GM19468 (cell line): ENCODE results near the gene RFTN2.
"Not testable (repeated sequence)": the region's sequence is repeated elsewhere in the genome, so short reads cannot be mapped to it uniquely, and the experiment has no call there.

Experiments used
- ATAC-seq: cut with Tn5 transposase; IDR thresholded peaks from one replicate; pipeline ENCODE4 v1.9.1; 2021; ENCODE audit warnings: mild to moderate bottlenecking, moderate library complexity, moderate number of reproducible peaks; ENCODE audit not compliant: unreplicated experiment; ENCODE audit errors: extremely low read depth

The RFTN2 gene

GRCh38 chr2:197677056-197677455, 1.7 kb upstream of the RFTN2 start:
- ATAC-seq: no peak

DNA sequence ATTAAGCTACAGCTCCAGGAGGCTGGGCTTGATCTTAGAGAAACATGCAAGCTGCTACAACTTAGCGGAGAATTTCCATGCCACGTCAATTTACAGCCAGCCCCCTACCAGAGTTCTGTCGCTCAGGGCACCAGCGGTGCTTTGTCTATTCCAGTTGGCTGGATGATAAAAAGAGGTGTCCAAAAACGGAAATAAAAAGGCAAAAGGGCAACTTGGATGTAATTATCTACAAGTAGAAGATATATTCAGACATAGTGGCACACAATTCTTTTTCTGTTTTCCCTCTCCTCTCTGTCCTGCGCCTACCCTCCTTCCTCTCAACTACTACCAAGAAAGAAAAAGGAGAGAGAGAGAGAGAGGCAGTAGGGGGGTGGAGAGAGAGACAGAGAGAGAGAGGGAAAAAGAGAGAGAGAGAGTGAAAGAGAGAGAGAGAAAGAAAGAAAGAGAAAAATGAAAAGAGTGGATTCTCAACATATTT, 363 bp upstream of the RFTN2 start:
- ATAC-seq: no peak

GRCh38 chr2:197674591-197674990, 796 bp downstream of the RFTN2 start:
- ATAC-seq: no peak

GRCh38 chr2:197674060-197674459, 1.3 kb downstream of the RFTN2 start:
- ATAC-seq: no peak

DNA sequence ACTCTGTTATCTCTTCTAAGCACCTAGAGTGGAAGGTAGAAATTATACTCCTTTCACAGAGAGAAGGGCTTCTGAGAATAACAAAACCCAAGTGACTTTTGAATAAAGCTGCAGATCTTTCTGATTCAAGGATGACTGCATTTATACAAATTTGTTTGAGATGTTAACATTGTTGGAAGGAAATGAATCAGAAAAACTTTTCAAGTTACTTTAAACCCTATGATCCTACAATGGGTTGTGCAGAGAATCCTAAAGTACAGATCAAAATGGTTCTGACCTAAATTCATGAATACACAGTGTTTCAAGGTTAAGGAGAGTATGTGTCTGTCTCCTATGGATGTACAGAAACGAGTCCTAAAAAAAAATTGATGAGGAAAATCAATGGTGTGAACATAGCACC, 1.8 kb downstream of the RFTN2 start:
- no peak for ATAC-seq

- ATAC-seq: no peak
These were observed 2.3 kb downstream of the RFTN2 start for GRCh38 chr2:197673106-197673505.

GRCh38 chr2:197672371-197672893, 3.0 kb downstream of the RFTN2 start:
- no peak for ATAC-seq

GRCh38 chr2:197669077-197669476, 6.3 kb downstream of the RFTN2 start:
- no peak for ATAC-seq

DNA sequence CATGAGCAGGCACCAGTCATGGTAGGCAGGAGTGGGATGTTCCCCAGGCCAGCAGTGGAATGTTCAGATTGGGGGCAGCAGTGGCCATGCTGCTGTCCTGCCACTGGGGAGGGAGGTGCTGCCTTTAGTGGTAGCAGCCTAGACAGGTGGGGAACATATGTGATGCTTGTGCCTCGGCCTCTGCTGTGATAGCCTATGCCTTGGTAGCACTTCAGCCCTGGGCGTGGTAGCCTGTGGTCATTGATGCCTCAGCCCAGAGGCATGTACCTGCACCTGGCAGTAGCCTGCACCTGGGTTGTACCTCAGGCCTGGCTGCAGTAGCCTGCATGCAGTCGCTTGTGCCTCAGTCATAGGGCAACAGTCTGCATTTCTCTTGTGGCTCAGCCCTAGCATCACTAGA, 7.1 kb downstream of the RFTN2 start:
- no peak for ATAC-seq

DNA sequence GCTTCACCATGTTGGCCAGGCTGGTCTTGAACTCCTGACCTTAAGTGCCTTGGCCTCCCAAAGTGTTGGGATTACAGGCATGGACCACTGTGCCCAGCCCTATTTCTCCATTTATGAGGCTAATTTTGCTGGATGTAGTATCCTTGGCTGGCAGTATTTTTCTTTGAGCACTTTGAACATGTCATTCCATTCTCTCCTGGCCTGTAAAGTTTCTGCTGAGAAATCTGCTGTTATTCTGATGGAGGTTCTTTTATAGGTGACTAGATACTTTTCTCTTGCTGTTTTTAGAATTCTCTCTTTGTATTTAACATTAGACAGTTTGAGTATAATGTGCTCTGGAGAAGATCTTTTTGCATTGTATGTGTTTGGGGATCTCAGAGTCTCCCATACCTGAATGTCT, 9.1 kb downstream of the RFTN2 start:
- ATAC-seq: no peak

GRCh38 chr2:197661626-197662025, 13.8 kb downstream of the RFTN2 start:
- ATAC-seq: no peak

DNA sequence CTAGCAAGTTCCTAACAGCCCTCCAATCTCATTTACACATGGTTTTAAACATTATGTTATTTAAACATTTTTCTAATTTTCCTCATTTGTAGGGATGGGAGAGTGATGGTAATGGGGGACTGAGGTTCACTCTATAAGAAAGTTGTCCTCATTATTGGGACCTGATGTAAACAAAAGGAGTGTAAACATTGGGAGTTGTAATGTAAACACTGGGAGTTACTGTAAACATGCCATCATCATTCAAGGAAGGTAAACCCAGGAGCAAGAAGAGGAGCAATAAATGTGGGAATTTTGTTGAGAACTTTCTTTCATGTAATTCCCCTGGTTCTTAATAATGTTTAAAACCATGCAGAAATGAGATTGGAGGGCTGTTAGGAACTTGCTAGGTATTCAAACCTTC, 17.8 kb downstream of the RFTN2 start:
- no peak for ATAC-seq

DNA sequence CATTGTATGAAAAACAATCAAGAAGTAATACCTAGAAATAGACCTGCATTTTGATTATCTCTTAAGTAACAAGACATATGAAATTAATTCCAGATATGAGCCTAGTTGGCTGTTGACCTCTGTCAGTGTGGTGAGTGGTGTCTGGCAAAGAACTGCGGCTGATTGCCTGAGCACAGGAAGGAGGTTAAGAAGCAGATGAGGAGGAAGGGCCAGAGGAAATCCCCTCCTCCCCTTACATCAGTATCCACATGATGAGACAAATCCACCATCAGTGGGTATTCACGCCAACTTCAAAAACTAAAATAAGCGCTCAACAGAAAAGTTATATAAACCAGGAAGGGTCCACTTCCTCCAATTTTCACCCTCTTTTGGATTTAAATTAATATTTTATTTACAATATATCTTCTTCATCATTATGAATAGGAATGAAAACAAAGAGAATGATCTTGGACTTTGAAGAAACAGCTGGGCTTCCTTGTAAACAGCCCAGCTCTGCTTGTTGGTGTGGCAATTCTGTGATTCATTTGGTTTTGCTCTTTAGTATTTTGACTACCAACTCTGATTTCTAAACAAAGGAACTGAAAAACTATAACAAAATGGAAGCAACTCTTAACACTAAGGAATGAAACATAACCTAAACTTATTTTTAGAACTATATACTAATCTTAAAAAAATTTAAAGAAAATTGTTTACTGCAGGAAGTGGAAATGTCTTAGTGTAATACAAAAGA, 27.3 kb downstream of the RFTN2 start:
- ATAC-seq: no peak

GRCh38 chr2:197641666-197642065, 33.7 kb downstream of the RFTN2 start:
- no peak for ATAC-seq

GRCh38 chr2:197640571-197641122, 34.7 kb downstream of the RFTN2 start:
- ATAC-seq: not testable (repeated sequence)

DNA sequence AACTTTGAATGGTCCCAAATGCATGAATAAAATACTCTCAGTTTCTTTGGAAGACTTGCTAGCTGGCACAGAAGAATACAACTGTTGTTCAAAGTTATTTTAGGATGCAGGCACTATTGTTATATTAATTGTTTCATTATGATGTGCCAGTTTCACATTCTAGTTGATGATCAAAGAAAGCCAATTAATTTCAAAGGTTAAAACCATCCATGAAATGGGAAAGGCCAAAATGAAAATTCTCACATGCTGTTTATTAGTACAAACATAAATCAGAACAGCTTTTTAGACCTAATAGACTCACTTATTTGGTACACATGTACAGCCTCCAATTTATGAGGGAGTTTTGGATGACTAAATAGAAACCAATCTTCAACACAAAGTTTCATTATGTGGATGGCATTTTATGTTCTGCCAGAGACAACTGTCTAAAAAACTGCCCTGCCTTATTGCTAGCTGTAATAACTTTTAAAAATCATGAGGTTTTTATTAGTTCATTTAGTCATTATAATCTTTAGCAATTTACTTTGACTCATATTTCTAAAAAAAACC, 42.2 kb downstream of the RFTN2 start:
- ATAC-seq: no peak

DNA sequence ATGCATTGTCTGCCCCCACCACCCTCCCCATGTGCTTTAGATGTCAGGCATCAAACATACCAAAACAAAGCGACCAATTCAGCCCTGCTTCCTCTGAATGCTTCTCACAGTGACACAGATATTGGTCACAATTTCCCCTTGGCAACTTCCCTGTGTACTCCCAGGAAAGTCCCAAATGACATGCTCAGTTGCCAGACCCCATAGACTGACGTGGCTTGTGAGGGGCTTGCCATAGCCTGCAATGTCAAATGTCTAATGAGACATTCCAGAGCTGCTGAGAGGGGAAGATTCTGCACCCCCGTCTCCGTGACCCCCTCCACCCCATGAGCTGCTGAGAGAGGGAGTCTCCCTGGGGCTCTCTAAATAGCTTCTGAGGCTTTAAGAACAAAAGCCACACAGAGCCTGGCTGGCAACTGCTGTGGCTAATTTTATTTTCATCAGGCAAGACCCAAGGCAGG, 47.3 kb downstream of the RFTN2 start:
- ATAC-seq: no peak

- no peak for ATAC-seq
These were observed 48.3 kb downstream of the RFTN2 start for GRCh38 chr2:197626965-197627625.

DNA sequence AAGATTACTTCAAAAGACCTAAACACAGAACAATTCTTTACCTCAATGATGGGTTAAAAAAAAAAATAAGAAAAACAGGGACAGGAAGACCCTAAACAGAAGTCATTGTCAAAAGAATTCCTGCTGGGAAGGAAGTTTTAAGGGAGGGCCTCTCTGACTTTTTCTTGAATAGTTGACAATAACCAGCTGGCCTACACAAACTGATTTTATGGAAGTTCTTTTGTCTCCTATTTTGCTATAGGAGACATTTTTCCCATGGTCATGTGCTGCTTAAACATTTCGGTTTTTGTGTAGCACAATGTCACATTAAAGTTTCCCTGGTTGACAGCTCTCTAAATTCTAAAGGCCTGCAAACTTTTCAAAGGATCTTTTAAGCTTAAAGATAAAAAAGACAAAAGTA, 55.3 kb downstream of the RFTN2 start:
- ATAC-seq: no peak

DNA sequence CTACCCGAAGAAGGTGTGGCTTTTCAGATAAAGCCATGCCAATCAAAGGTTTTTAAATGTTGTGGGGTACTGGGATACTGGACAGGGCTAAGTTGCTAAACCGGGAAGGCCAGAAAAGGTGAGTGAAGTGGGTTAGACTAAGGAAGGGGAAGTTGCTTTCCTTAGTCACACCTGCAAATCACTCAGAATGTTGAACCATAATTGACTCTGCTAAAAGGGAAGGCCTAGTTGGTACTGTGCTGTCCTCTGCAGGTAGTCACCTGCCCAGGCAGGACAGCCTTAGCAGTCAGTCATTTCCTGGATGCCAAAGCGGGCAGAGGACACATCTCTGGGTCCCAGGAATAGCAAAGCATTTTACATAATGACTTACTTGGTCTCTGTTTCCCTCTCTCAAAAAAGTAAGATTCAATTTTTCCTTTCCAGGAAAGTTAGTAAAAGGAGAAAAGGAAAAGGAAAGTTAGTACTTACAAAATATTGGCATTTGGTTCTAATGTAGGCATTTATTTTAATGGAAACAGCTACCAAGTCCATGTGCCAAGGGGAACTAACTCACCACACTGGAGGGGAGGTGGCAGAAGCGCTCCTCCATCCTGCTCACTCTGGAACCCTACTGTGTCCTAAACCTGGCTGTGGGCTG, 60.3 kb downstream of the RFTN2 start:
- ATAC-seq: no peak
